Measurements from ENCODE around the gene SSNA1. TPM values are rescaled to one million over a fixed set of nuclear protein-coding genes. Genes with fewer than 3 reads are reported as not detected.

Gene SSNA1
- total RNA-seq, 2 experiments from 2014 or later: 53.3 to 58.4 TPM

- intact Hi-C loops (cut with micrococcal nuclease): loop anchor here (10.0 kb wide), 1 partner anchor 51 kb away; no protein-coding TSS in a partner anchor
- peak; percentile 53 for TF ChIP-seq CTCF (IDR thresholded peaks at IDR 0.05)
- ChIA-PET CTCF (interaction anchor here (1.0 to 2.2 kb wide), 8 partner anchors 9 to 129 kb away, joined by 3 to 8 read pairs (median 4); partner anchors contain the start of genes MAN1B1 and NPDC1), POLR2A (interaction anchor here (0.8 to 3.6 kb wide), 4 partner anchors 10 to 47 kb away, joined by 3 to 28 read pairs (median 7); partner anchors contain the start of genes ANAPC2 and SSNA1)
- ATAC-seq (peak; percentile 29), DNase-seq (no peak)
- no peak overlapping the region for H3K27ac Mint-ChIP-seq
- no peaks in the 10 kb centered on the region for H3K36me3 Mint-ChIP-seq (ENCODE audit: low read depth)
- H3K9me3 Mint-ChIP-seq: no peaks in the 10 kb centered on the region
- H3K4me1 Mint-ChIP-seq (ENCODE audit: low read depth): peaks cover 5% of the 10 kb centered on the region
- peaks cover 5% of the 10 kb centered on the region for H3K27me3 Mint-ChIP-seq
- no peak overlapping the region for H3K4me3 Mint-ChIP-seq
Measured at GRCh38 chr9:137175345-137175961, 13.0 kb upstream of the SSNA1 start.

- CTCF ChIA-PET: interaction anchor here (0.6 to 2.2 kb wide), 14 partner anchors 10 to 130 kb away, joined by 3 to 9 read pairs (median 4); partner anchors contain the start of genes ANAPC2, NPDC1, RNF224 and SSNA1
- Mint-ChIP-seq H3K4me3 (no peak overlapping the region), H3K4me1 (ENCODE audit: low read depth) (peaks cover 5% of the 10 kb centered on the region), H3K9me3 (no peaks in the 10 kb centered on the region), H3K27me3 (peaks cover 3% of the 10 kb centered on the region), H3K27ac (no peak overlapping the region), H3K36me3 (ENCODE audit: low read depth) (no peaks in the 10 kb centered on the region)
- POLR2A ChIA-PET: interaction anchor here (1.0 to 3.6 kb wide), 6 partner anchors 8 to 106 kb away, joined by 3 to 28 read pairs (median 3); partner anchors contain the start of genes ANAPC2, SAPCD2 and SSNA1
- ATAC-seq (peak; percentile 52), DNase-seq (no peak)
- peak; percentile 56 for TF ChIP-seq CTCF (IDR thresholded peaks at IDR 0.05)
- intact Hi-C loops (cut with micrococcal nuclease): loop anchor here (10.0 kb wide), 1 partner anchor 52 kb away; no protein-coding TSS in a partner anchor
Measured at GRCh38 chr9:137176302-137177182, 11.9 kb upstream of the SSNA1 start.

- no peak for TF ChIP-seq CTCF (IDR thresholded peaks at IDR 0.05)
- H3K4me1 Mint-ChIP-seq (ENCODE audit: low read depth): peaks cover 5% of the 10 kb centered on the region
- ATAC-seq: no peak
- CTCF ChIA-PET: interaction anchor here (0.9 to 2.0 kb wide), 4 partner anchors 8 to 58 kb away, joined by 3 to 9 read pairs (median 4); partner anchors contain the start of genes LRRC26 and RNF224
- H3K27ac Mint-ChIP-seq: no peak overlapping the region
- H3K27me3 Mint-ChIP-seq: no peaks in the 10 kb centered on the region
- POLR2A ChIA-PET: interaction anchor here (0.6 to 1.1 kb wide), 4 partner anchors 8 to 29 kb away, joined by 3 to 4 read pairs (median 3); partner anchors contain the start of gene TPRN
- H3K36me3 Mint-ChIP-seq (ENCODE audit: low read depth): peaks cover 4% of the 10 kb centered on the region
- H3K4me3 Mint-ChIP-seq: no peak overlapping the region
- DNase-seq: no peak
- H3K9me3 Mint-ChIP-seq: no peaks in the 10 kb centered on the region
- intact Hi-C loops (cut with micrococcal nuclease): loop anchor here (10.0 kb wide), 1 partner anchor 54 kb away; no protein-coding TSS in a partner anchor
Measured at GRCh38 chr9:137178201-137178938, 10.1 kb upstream of the SSNA1 start.

GRCh38 chr9:137178939-137179630 lies 9.4 kb upstream of the SSNA1 start:
- no peak for ATAC-seq
- Mint-ChIP-seq H3K27ac (no peak overlapping the region), H3K4me3 (no peak overlapping the region), H3K36me3 (ENCODE audit: low read depth) (peaks cover 4% of the 10 kb centered on the region), H3K9me3 (no peaks in the 10 kb centered on the region), H3K4me1 (ENCODE audit: low read depth) (peaks cover 1% of the 10 kb centered on the region), H3K27me3 (no peaks in the 10 kb centered on the region)
- CTCF ChIA-PET: interaction anchor here (0.9 to 1.4 kb wide), 2 partner anchors 17 to 57 kb away, joined by 3 to 4 read pairs; no protein-coding TSS in a partner anchor
- intact Hi-C loops (cut with micrococcal nuclease): loop anchor here (10.0 kb wide), 1 partner anchor 54 kb away; no protein-coding TSS in a partner anchor
- no peak for DNase-seq
- TF ChIP-seq CTCF (IDR thresholded peaks at IDR 0.05): no peak
- POLR2A ChIA-PET: interaction anchor here (0.9 to 1.1 kb wide), 3 partner anchors 8 to 30 kb away, joined by 3 to 4 read pairs (median 3); no protein-coding TSS in a partner anchor

Measured in activated CD8-positive, alpha-beta T cell treated with anti-CD3 and anti-CD28 coated beads for 36 hours (primary cell).